ENCODE data around the gene EXOC4.

DNA sequence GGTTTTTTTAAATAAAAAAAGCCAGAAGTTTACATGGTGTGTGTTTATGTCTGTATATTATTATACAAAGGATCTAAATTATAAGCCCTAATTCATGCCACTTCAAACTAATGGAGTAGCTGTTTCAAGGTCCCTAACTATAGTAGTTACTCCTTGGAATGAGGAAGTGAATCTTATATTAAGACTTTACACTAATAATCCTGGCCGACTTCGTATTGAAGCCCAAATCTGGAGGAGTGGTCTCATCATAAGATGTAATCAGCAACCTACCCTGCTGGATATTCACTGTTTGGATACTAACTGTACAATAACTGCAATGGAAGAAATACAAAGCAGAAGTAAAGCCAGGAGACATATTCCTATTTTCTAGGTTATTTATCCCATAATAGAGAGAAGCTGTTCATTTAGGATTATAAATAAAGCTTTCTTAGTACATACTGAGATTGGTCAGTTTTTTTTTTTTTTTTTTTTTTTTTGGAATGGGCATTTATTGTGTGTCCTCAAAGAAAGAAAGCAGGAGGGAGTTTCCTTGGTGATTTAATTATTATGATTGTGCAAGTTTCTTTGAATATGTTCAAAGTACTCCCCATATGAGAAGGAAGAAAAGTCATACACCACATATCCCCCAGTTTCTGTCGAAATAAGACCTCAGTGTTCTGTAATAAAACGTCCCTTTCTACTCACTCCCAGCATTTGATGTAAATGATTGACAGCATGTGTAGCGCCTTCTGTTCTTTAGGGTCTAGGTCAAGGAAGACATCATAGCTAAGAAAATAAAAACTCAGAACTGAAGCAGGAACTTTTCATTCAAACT is 397.8 kb downstream of the EXOC4 start:
- TF ChIP-seq GATA3 (IDR thresholded peaks at IDR 0.05; ENCODE audit: low read depth, low read length) (peak; percentile 42; the same call in 1 of the 2 replicates), GATA2 (IDR thresholded peaks at IDR 0.05; ENCODE audit: low read depth, low read length) (no peak)

Data from SH-SY5Y (cell line).